Measurements from ENCODE around the gene NAV3.

DNA sequence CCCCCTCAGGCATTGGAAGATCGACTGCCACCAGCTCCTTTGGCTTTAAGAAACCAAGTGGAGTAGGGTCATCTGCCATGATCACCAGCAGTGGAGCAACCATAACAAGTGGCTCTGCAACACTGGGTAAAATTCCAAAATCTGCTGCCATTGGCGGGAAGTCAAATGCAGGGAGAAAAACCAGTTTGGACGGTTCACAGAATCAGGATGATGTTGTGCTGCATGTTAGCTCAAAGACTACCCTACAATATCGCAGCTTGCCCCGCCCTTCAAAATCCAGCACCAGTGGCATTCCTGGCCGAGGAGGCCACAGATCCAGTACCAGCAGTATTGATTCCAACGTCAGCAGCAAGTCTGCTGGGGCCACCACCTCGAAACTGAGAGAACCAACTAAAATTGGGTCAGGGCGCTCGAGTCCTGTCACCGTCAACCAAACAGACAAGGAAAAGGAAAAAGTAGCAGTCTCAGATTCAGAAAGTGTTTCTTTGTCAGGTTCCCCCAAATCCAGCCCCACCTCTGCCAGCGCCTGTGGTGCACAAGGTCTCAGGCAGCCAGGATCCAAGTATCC lies 288.7 kb downstream of the NAV3 start:
- TF ChIP-seq CTCF (IDR thresholded peaks at IDR 0.05) = no peak
- TF ChIP-seq EZH2phosphoT487 (IDR thresholded peaks at IDR 0.05) = no peak

Measured in neural progenitor cell (in vitro differentiated cells).